ENCODE results near the gene RAPGEF2. TPM values are rescaled to one million over a fixed set of nuclear protein-coding genes. Genes with fewer than 3 reads are reported as not detected.

RAPGEF2 gene
- total RNA-seq, 1 experiment from 2014 or later = 37.1 TPM

DNA sequence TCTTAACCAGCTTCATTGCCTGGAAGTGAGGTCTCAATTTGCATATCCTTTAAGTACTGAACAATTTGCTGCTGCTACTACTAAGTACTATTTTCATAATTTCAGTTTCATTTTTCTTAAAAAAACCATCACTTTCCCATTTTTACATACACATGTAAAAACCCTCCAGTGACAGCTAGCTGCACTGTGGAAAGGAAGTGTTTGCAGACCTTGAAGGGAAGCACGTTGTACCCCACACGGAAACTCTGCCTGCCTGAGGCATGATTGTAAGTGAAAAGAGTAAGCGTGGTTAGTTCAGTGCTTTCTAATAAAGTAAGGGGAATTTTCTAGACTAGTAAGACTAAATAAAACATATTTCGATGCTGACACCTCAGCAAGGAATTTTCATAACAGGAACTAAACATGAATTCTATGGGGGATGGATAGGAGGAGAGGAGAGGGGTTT is 103.6 kb downstream of the RAPGEF2 start:
- H3K4me2 ChIP-seq (ENCODE audit: insufficient read depth, insufficient read length, low read length) = no peak overlapping the region
- no peak overlapping the region for H4K91ac ChIP-seq (ENCODE audit: insufficient read length, low read depth, low read length)
- H4K20me1 ChIP-seq (ENCODE audit: control insufficient read depth, insufficient read depth, insufficient read length) = no peaks in the 10 kb centered on the region
- no peak overlapping the region for H4K8ac ChIP-seq (replicated peaks; ENCODE audit: insufficient read length, low read depth, low read length)
- H3K23ac ChIP-seq (ENCODE audit: insufficient read length, low read depth, low read length) = no peak overlapping the region
- TF ChIP-seq, protein P1, sequence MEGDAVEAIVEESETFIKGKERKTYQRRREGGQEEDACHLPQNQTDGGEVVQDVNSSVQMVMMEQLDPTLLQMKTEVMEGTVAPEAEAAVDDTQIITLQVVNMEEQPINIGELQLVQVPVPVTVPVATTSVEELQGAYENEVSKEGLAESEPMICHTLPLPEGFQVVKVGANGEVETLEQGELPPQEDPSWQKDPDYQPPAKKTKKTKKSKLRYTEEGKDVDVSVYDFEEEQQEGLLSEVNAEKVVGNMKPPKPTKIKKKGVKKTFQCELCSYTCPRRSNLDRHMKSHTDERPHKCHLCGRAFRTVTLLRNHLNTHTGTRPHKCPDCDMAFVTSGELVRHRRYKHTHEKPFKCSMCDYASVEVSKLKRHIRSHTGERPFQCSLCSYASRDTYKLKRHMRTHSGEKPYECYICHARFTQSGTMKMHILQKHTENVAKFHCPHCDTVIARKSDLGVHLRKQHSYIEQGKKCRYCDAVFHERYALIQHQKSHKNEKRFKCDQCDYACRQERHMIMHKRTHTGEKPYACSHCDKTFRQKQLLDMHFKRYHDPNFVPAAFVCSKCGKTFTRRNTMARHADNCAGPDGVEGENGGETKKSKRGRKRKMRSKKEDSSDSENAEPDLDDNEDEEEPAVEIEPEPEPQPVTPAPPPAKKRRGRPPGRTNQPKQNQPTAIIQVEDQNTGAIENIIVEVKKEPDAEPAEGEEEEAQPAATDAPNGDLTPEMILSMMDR (conservative IDR thresholded peaks at IDR 0.05) = no peak
- no peaks in the 10 kb centered on the region; the same call in 1 of the 2 replicates for H3K4me1 ChIP-seq (ENCODE audit: insufficient read depth, low read length)
- H3K9me3 ChIP-seq (ENCODE audit: control insufficient read depth, low read depth, low read length) = no peaks in the 10 kb centered on the region
- H3T11ph ChIP-seq (ENCODE audit: low read length) = no peak overlapping the region
- Mint-ChIP-seq H3K36me3 (ENCODE audit: insufficient read depth in 1 of 3, low read depth in 3 of 3) (no peaks in the 10 kb centered on the region; a peak in 1 of 7 replicates), H3K27me3 (ENCODE audit: low read depth) (no peaks in the 10 kb centered on the region), H3K27ac (no peak overlapping the region), H3K9me3 (no peaks in the 10 kb centered on the region), H3K4me3 (no peak overlapping the region), H3K4me1 (peaks cover 21 to 26% of the 10 kb centered on the region in 2 experiments)
- H2BK5ac ChIP-seq (ENCODE audit: insufficient read length, low read length) = no peak overlapping the region
- no peak overlapping the region for H2BK20ac ChIP-seq (ENCODE audit: low read depth, low read length, poor library complexity, severe bottlenecking)
- H3K9ac ChIP-seq (ENCODE audit: extremely low read depth, insufficient read length, low read length) = no peak overlapping the region
- no peaks in the 10 kb centered on the region; the same call in 1 of the 2 replicates for H3K79me2 ChIP-seq (ENCODE audit: insufficient read depth, low read length)
- H2BK120ac ChIP-seq (ENCODE audit: low read depth, low read length, poor library complexity, severe bottlenecking) = no peak overlapping the region
- H3K27me3 ChIP-seq (ENCODE audit: insufficient read depth, low read length) = no peaks in the 10 kb centered on the region
- no CpG with 5 or more reads among the region's 4 CpGs for WGBS (ENCODE audit: extremely low coverage, insufficient read length, low lambda C conversion rate)
- no peak overlapping the region for H2AFZ ChIP-seq (ENCODE audit: low read length)
- no peak overlapping the region for H2AK5ac ChIP-seq (ENCODE audit: insufficient read length, low read length)
- no peaks in the 10 kb centered on the region for H3K79me1 ChIP-seq (ENCODE audit: insufficient read depth, low read depth, low read length, poor library complexity, severe bottlenecking)
- H2BK15ac ChIP-seq (ENCODE audit: low read depth, low read length) = no peak overlapping the region
- no peak overlapping the region for H3K4ac ChIP-seq (ENCODE audit: low read depth, low read length)
- no peak overlapping the region for H3K56ac ChIP-seq (ENCODE audit: insufficient read length, low read depth, low read length)
- no peak overlapping the region for H3K18ac ChIP-seq (ENCODE audit: insufficient read length, low read depth, low read length)
- H3K14ac ChIP-seq (ENCODE audit: insufficient read depth, low read length) = no peak overlapping the region
- no peaks in the 10 kb centered on the region for H3K23me2 ChIP-seq (ENCODE audit: insufficient read length, low read depth, low read length, poor library complexity, severe bottlenecking)
- DNase-seq = no peak
- no peak overlapping the region for H2BK12ac ChIP-seq (ENCODE audit: insufficient read length, low read depth, low read length)
- H4K5ac ChIP-seq (ENCODE audit: insufficient read length, low read depth, low read length) = no peak overlapping the region
- H3K27ac ChIP-seq (ENCODE audit: insufficient read length, low read depth, low read length) = no peak overlapping the region
